Suprapubic skin (tissue), 4 donors: Measurements from ENCODE around the gene INAVA.

ENCODE experiments used
- CTCF ChIP-seq, 2 donors: fragments of 200-600 bp in 1 of 2; fragments of 450-650 bp in 1 of 2; sonication (generic) in 1 of 2; IDR thresholded peaks; one replicate each; pipeline ENCODE4 v1.5.1; 2016 to 2019; ENCODE audit warnings: antibody characterized with exemption in 2 of 2, mild to moderate bottlenecking in 1 of 2, moderate library complexity in 1 of 2
- EP300 ChIP-seq: sonication (generic); formaldehyde crosslinking; IDR thresholded peaks from one replicate; pipeline ENCODE4 v1.6.1; 2017; ENCODE audit warnings: antibody characterized with exemption
- POLR2A ChIP-seq, 2 donors: fragments of 450-650 bp; IDR thresholded peaks; one replicate each; pipeline ENCODE4 v1.6.1; 2017; ENCODE audit warnings: antibody characterized with exemption in 2 of 2, mild to moderate bottlenecking in 2 of 2, moderate library complexity in 2 of 2
- POLR2AphosphoS5 ChIP-seq, 3 donors: sonication (generic); formaldehyde crosslinking; IDR thresholded peaks; one replicate each; pipeline ENCODE4 v1.6.1; 2017; ENCODE audit warnings: antibody characterized with exemption in 3 of 3

- TF ChIP-seq POLR2A (IDR thresholded peaks at IDR 0.05) (no peak), CTCF (IDR thresholded peaks at IDR 0.05) (no peak), POLR2AphosphoS5 (IDR thresholded peaks at IDR 0.05) (no peak), EP300 (no peak)
Observed at GRCh38 chr1:200921571-200922110, 26.9 kb downstream of the INAVA start.
